NCI-H1436 (cell line): ENCODE results near the gene SLC1A3.

Experiments used
- DNase-seq: peaks from one replicate; lab custom pipeline; 2025; lab: John Stamatoyannopoulos, UW

SLC1A3 gene

GRCh38 chr5:36599986-36600779, 6.2 kb upstream of the SLC1A3 start:
- DNase-seq, result no peak

GRCh38 chr5:36600917-36601527, 5.4 kb upstream of the SLC1A3 start:
- no peak for DNase-seq

GRCh38 chr5:36602704-36603321, 3.6 kb upstream of the SLC1A3 start:
- no peak for DNase-seq

GRCh38 chr5:36605241-36605640, 1.2 kb upstream of the SLC1A3 start:
- no peak for DNase-seq

GRCh38 chr5:36606036-36606427, 374 bp upstream of the SLC1A3 start:
- no peak for DNase-seq

- DNase-seq, result no peak
Measured at GRCh38 chr5:36607114-36607571, 737 bp downstream of the SLC1A3 start.

GRCh38 chr5:36607838-36608783, 1.7 kb downstream of the SLC1A3 start:
- no peak for DNase-seq

GRCh38 chr5:36610621-36611020, 4.2 kb downstream of the SLC1A3 start:
- no peak for DNase-seq

- no peak for DNase-seq
Measured at GRCh38 chr5:36611520-36612274, 5.3 kb downstream of the SLC1A3 start.

- no peak for DNase-seq
Measured at GRCh38 chr5:36613241-36613640, 6.8 kb downstream of the SLC1A3 start.

GRCh38 chr5:36613771-36614656, 7.6 kb downstream of the SLC1A3 start:
- DNase-seq, result no peak

- no peak for DNase-seq
Measured at GRCh38 chr5:36614657-36615308, 8.4 kb downstream of the SLC1A3 start.

- no peak for DNase-seq
Measured at GRCh38 chr5:36619012-36619635, 12.7 kb downstream of the SLC1A3 start.

- no peak for DNase-seq
Measured at GRCh38 chr5:36621985-36622384, 15.6 kb downstream of the SLC1A3 start.

- DNase-seq, result no peak
Measured at GRCh38 chr5:36623832-36624231, 17.4 kb downstream of the SLC1A3 start.

- no peak for DNase-seq
Measured at GRCh38 chr5:36624277-36624676, 17.9 kb downstream of the SLC1A3 start.

GRCh38 chr5:36628695-36629094, 22.3 kb downstream of the SLC1A3 start:
- DNase-seq, result no peak

GRCh38 chr5:36629729-36630128, 23.3 kb downstream of the SLC1A3 start:
- no peak for DNase-seq
